GM12874 (cell line): ENCODE data around the gene PDE3B.

Experiments used
- TF ChIP-seq, protein P1 (sequence below): IDR thresholded peaks from 2 replicates; pipeline ENCODE4 v1.5.1; 2011; ENCODE audit warnings: low read depth, mild to moderate bottlenecking, control low read depth, low read length, moderate library complexity; ENCODE audit not compliant: insufficient read depth

The PDE3B gene

DNA sequence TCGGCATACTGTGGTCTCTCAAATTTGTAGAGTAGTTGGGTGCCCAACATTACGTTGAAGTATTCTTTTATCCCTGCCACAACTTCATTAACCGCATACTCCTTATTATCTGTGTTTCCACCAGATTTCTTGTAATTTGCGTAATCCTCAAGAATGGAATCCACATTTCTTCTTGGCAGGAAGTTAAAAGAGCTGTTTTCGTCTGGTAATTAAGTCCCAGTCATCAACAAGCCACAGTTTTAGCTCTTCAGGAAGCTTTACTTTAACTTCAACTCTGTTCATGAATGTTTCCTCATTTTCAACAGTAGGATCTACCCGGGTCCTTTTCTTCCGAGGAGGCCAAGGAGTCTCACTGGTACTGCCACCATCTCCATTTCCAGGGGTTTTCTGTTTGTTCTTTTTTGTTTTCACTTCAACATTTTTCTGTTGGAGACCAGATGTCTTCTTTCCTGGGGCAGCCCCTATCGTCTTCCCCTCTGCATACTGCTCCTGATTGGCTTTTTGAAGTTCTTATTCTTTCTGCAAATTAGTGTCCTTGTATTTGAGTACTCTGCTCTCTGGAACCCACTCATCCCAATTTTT is 30.3 kb downstream of the PDE3B start:
- TF ChIP-seq, protein P1, sequence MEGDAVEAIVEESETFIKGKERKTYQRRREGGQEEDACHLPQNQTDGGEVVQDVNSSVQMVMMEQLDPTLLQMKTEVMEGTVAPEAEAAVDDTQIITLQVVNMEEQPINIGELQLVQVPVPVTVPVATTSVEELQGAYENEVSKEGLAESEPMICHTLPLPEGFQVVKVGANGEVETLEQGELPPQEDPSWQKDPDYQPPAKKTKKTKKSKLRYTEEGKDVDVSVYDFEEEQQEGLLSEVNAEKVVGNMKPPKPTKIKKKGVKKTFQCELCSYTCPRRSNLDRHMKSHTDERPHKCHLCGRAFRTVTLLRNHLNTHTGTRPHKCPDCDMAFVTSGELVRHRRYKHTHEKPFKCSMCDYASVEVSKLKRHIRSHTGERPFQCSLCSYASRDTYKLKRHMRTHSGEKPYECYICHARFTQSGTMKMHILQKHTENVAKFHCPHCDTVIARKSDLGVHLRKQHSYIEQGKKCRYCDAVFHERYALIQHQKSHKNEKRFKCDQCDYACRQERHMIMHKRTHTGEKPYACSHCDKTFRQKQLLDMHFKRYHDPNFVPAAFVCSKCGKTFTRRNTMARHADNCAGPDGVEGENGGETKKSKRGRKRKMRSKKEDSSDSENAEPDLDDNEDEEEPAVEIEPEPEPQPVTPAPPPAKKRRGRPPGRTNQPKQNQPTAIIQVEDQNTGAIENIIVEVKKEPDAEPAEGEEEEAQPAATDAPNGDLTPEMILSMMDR = no peak

DNA sequence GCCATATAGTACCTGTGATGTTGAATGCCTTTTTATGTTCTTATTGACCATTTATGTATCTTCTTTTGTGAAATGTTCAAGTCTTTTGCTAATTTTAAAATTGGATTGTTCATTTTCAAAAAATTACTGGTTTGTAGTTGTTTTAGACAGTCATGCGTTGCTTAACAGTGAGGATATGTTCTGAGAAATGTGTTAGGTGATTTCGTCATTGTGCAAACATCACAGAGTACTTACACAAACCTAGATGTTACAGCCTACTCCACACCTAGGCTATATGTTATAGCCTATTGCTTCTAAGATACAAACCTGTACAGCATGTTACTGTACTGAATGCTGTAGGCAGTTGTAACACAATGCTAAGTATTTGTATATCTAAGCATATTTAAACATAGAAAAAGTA is 32.5 kb downstream of the PDE3B start:
- TF ChIP-seq, protein P1 = no peak

DNA sequence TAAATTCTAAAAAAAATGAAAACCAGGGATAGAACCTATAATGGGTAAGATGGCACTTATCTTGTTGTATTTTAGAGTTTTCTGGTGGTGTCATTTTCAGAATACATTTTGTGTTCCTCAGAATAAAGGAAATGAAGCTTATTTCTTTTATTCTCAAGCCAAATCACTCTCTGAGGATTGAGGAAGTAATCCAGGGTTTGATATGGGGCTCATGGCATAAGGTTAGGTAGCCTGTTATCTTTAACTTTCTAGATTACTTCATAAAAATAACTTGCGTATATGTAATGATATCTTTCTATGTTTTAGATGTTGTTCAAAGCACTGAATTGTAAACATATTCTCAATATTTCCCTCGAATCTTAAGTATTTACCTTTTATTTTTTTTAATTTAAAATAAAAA is 33.5 kb downstream of the PDE3B start:
- TF ChIP-seq, protein P1 = no peak

GRCh38 chr11:14678350-14678749 is 34.7 kb downstream of the PDE3B start:
- TF ChIP-seq, protein P1 = no peak

- TF ChIP-seq, protein P1 = no peak
These were observed 36.1 kb downstream of the PDE3B start for GRCh38 chr11:14679662-14680061.

- TF ChIP-seq, protein P1 = no peak
These were observed 43.9 kb downstream of the PDE3B start for GRCh38 chr11:14687456-14687855.

DNA sequence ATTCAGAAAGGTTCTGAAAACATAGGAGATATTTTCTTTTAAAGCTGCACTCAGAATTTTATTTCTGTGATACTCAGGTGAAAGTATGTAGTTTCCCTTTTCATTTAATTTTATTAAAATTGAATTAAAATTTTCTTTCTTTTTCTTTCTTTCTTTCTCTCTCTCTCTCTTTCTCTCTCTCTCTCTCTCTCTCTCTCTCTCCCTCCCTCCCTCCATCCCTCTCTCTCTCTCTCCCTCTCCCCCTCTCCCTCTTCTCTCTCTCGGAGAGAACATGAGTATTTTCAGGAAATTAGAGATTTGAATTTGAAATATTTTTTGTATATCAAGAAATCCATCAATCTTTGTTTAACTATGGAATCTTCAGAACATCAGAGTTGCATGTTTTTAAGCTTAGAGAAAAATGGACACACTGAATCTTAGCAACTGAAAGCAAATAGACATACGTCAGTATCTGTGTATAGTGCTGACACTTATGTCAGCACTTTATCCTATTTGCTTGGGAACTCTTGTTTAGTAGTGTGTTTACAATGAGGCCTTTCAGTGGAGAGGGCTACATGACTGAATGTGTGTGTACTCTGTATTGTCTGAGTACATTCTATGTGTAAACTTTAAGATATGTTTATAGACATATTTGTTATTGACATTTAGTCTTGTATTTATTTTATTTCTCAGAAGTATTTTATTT is 44.5 kb downstream of the PDE3B start:
- TF ChIP-seq, protein P1 = no peak
